Calu3 (cell line): ENCODE measurements around the gene DRC1. TPM values are rescaled to one million over a fixed set of nuclear protein-coding genes. Genes with fewer than 3 reads are reported as not detected.

Experiments used
- BruUV-seq: library from RNA; stranded (reverse); fragments of 400-500 nt; replicated peaks from 2 replicates; lab custom pipeline; 2021; lab: Mats Ljungman, UMichigan
- CTCF ChIA-PET: fragments of 300-600 bp; sonication (Branson Sonifier 250); formaldehyde crosslinking; loops from one replicate; lab custom pipeline; 2022; ENCODE audit warnings: antibody characterized with exemption; lab: Charles Lee
- DNase-seq: peaks from one replicate; pipeline ENCODE4 v3.0.0; 2022
- H3K27ac Mint-ChIP-seq: one replicate; pipeline ENCODE4 v1.8.0; 2022; ENCODE audit warnings: mixed read lengths; ENCODE audit not compliant: unreplicated experiment
- H3K27me3 Mint-ChIP-seq: one replicate; pipeline ENCODE4 v1.8.0; 2022; ENCODE audit warnings: mixed read lengths; ENCODE audit not compliant: unreplicated experiment
- H3K36me3 Mint-ChIP-seq: one replicate; pipeline ENCODE4 v1.8.0; 2022; ENCODE audit warnings: mild to moderate bottlenecking, moderate library complexity, mixed read lengths; ENCODE audit not compliant: insufficient read depth, unreplicated experiment
- H3K4me1 Mint-ChIP-seq: one replicate; pipeline ENCODE4 v1.8.0; 2022; ENCODE audit warnings: mild to moderate bottlenecking, low read depth, mixed read lengths; ENCODE audit not compliant: unreplicated experiment
- H3K4me3 Mint-ChIP-seq: one replicate; pipeline ENCODE4 v1.8.0; 2022; ENCODE audit warnings: mild to moderate bottlenecking, low read depth, moderate library complexity, mixed read lengths; ENCODE audit not compliant: unreplicated experiment
- H3K9me3 Mint-ChIP-seq: one replicate; pipeline ENCODE4 v1.8.0; 2022; ENCODE audit warnings: low read depth, mixed read lengths; ENCODE audit not compliant: unreplicated experiment
- CTCF ChIP-seq: fragments of 200-600 bp; IDR thresholded peaks from one replicate; pipeline ENCODE4 v1.8.0; 2022; ENCODE audit warnings: antibody characterized with exemption; ENCODE audit not compliant: unreplicated experiment
- intact Hi-C: fragments of 100-400 bp; cut with micrococcal nuclease; formaldehyde crosslinking; loops from one replicate; pipeline ENCODE4 v1.10.0; 2022; ENCODE audit not compliant: unreplicated experiment
- total RNA-seq: library from RNA; stranded (reverse); gene quantifications from 2 replicates; pipeline ENCODE4 v1.2.3, GENCODE V29; 2022

The DRC1 gene
- total RNA-seq, 1 experiment from 2014 or later: not detected

GRCh38 chr2:26504002-26504401 lies 102.3 kb downstream of the DRC1 start:
- Mint-ChIP-seq H3K36me3 (no peaks in the 10 kb centered on the region), H3K9me3 (no peaks in the 10 kb centered on the region), H3K27ac (peak overlapping the region; percentile 3), H3K27me3 (peaks cover 63% of the 10 kb centered on the region), H3K4me3 (peak overlapping the region; percentile 62), H3K4me1 (no peaks in the 10 kb centered on the region)
- DNase-seq: no peak
- no TSS peak for BruUV-seq
- CTCF ChIA-PET: interaction anchor here (0.5 to 1.7 kb wide), 5 partner anchors 12 to 1249 kb away, joined by 3 to 5 read pairs (median 3); no protein-coding TSS in a partner anchor
- TF ChIP-seq CTCF: no peak
- intact Hi-C loops: loop anchor here (5.0 kb wide), 1 partner anchor 163 kb away; no protein-coding TSS in a partner anchor

- TF ChIP-seq CTCF: no peak
- Mint-ChIP-seq H3K4me1 (no peaks in the 10 kb centered on the region), H3K27ac (no peak overlapping the region), H3K27me3 (peaks cover 63% of the 10 kb centered on the region), H3K36me3 (no peaks in the 10 kb centered on the region), H3K4me3 (no peak overlapping the region), H3K9me3 (no peaks in the 10 kb centered on the region)
- CTCF ChIA-PET: no interaction called here
- no TSS peak for BruUV-seq
- DNase-seq: no peak
- intact Hi-C loops: no loop called here
Measured at GRCh38 chr2:26506279-26506678, 104.6 kb downstream of the DRC1 start.

Other genes with a start within 250 kb of the DRC1 start
- gene GAREM2, start 228.8 kb upstream of the DRC1 start, total RNA-seq: 2.6 and 2.8 TPM in 2 replicates
- 127 TPM in 2 replicates for gene HADHA, start 157.3 kb upstream of the DRC1 start, total RNA-seq
- gene HADHB, start 157.0 kb upstream of the DRC1 start, total RNA-seq: 78.3 and 84.4 TPM in 2 replicates
- 66.6 and 75.4 TPM in 2 replicates for gene SELENOI, start 55.8 kb upstream of the DRC1 start, total RNA-seq
- 0.24 and 0.59 TPM in 2 replicates for gene ADGRF3, start 55.1 kb upstream of the DRC1 start, total RNA-seq
- not detected in 2 replicates for gene OTOF, start 76.2 kb downstream of the DRC1 start, total RNA-seq
- gene CIB4, start 239.4 kb downstream of the DRC1 start, total RNA-seq: not detected in 2 replicates